ENCODE measurements around the gene FNIP2. TPM values are rescaled to one million over a fixed set of nuclear protein-coding genes. Genes with fewer than 3 reads are reported as not detected.

The FNIP2 gene
- total and polyA plus RNA-seq, 2 donors (not counting 1 experiment from before 2014, with no cell fraction given), result 16.9 to 36.8 TPM

DNA sequence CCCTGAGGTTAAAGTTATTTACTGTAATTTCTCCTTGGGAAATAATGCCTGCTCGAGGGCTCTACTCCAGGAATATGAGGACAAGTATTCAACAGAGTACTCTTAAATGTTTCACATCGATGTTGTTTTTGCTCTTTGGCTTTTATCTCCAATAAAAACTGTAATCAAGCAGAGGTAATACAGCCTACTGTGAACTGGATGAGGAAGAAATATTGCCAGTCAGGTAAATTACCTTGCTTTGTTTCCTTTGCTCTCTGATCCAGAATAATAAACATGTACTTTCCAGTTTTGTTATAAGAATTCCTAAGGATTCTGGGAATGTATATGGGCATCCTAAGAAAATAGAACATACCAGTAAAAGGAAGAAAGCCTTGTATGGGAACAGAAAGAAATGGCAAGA, 60.4 kb downstream of the FNIP2 start:
- H2AFZ ChIP-seq (ENCODE audit: low read length), result no peak overlapping the region
- H3K27me3 ChIP-seq (ENCODE audit: control insufficient read depth, insufficient read depth, low read length), result no peaks in the 10 kb centered on the region
- H3K36me3 ChIP-seq (ENCODE audit: control insufficient read depth, insufficient read depth, low read length), result no peaks in the 10 kb centered on the region
- no peak overlapping the region for H3K4me2 ChIP-seq (ENCODE audit: extremely low read depth, insufficient read depth, low read length)
- no peak overlapping the region for H3K27ac ChIP-seq (ENCODE audit: insufficient read depth, low read length)
- no peak overlapping the region for H3K4me3 ChIP-seq (replicated peaks in 1 of 4; ENCODE audit: control extremely low read depth in 1 of 4, insufficient read depth in 1 of 4, low read depth in 3 of 4, low read length in 4 of 4)
- H3K9me3 ChIP-seq (ENCODE audit: control insufficient read depth, insufficient read depth, low read depth, low read length), result no peaks in the 10 kb centered on the region
- no peaks in the 10 kb centered on the region for H3K79me2 ChIP-seq (ENCODE audit: control insufficient read depth, insufficient read depth, low read length)
- no peak overlapping the region for H3K9ac ChIP-seq (ENCODE audit: insufficient read depth, low read length)
- peaks cover 5% of the 10 kb centered on the region for H3K4me1 ChIP-seq (ENCODE audit: control insufficient read depth, extremely low read depth, insufficient read depth, low read length)
- no peak for TF ChIP-seq EZH2 (IDR thresholded peaks at IDR 0.05; ENCODE audit: low read length, missing control alignments)
- TF ChIP-seq, protein P1, sequence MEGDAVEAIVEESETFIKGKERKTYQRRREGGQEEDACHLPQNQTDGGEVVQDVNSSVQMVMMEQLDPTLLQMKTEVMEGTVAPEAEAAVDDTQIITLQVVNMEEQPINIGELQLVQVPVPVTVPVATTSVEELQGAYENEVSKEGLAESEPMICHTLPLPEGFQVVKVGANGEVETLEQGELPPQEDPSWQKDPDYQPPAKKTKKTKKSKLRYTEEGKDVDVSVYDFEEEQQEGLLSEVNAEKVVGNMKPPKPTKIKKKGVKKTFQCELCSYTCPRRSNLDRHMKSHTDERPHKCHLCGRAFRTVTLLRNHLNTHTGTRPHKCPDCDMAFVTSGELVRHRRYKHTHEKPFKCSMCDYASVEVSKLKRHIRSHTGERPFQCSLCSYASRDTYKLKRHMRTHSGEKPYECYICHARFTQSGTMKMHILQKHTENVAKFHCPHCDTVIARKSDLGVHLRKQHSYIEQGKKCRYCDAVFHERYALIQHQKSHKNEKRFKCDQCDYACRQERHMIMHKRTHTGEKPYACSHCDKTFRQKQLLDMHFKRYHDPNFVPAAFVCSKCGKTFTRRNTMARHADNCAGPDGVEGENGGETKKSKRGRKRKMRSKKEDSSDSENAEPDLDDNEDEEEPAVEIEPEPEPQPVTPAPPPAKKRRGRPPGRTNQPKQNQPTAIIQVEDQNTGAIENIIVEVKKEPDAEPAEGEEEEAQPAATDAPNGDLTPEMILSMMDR (conservative IDR thresholded peaks at IDR 0.05 in 1 of 2, IDR thresholded peaks at IDR 0.05 in 1 of 2; ENCODE audit: low read depth in 1 of 2, low read length in 2 of 2), result no peak
- no peaks in the 10 kb centered on the region for H4K20me1 ChIP-seq (ENCODE audit: control insufficient read depth, extremely low read depth, insufficient read depth, low read length)
- no peak for DNase-seq (ENCODE audit: low read depth in 2 of 2)

GRCh38 chr4:158833602-158834001, 64.8 kb downstream of the FNIP2 start:
- H4K20me1 ChIP-seq (ENCODE audit: control insufficient read depth, extremely low read depth, insufficient read depth, low read length), result no peaks in the 10 kb centered on the region
- DNase-seq (ENCODE audit: low read depth in 2 of 2), result no peak
- H3K4me1 ChIP-seq (ENCODE audit: control insufficient read depth, extremely low read depth, insufficient read depth, low read length), result no peaks in the 10 kb centered on the region
- no peaks in the 10 kb centered on the region for H3K36me3 ChIP-seq (ENCODE audit: control insufficient read depth, insufficient read depth, low read length)
- no peak overlapping the region for H3K4me3 ChIP-seq (replicated peaks in 1 of 4; ENCODE audit: control extremely low read depth in 1 of 4, insufficient read depth in 1 of 4, low read depth in 3 of 4, low read length in 4 of 4)
- no peak overlapping the region for H2AFZ ChIP-seq (ENCODE audit: low read length)
- H3K9ac ChIP-seq (ENCODE audit: insufficient read depth, low read length), result no peak overlapping the region
- H3K27me3 ChIP-seq (ENCODE audit: control insufficient read depth, insufficient read depth, low read length), result no peaks in the 10 kb centered on the region
- no peak overlapping the region for H3K27ac ChIP-seq (ENCODE audit: insufficient read depth, low read length)
- no peaks in the 10 kb centered on the region for H3K9me3 ChIP-seq (ENCODE audit: control insufficient read depth, insufficient read depth, low read depth, low read length)
- H3K79me2 ChIP-seq (ENCODE audit: control insufficient read depth, insufficient read depth, low read length), result no peaks in the 10 kb centered on the region
- no peak for TF ChIP-seq EZH2 (IDR thresholded peaks at IDR 0.05; ENCODE audit: low read length, missing control alignments)
- TF ChIP-seq, protein P1 (conservative IDR thresholded peaks at IDR 0.05 in 1 of 2, IDR thresholded peaks at IDR 0.05 in 1 of 2; ENCODE audit: low read depth in 1 of 2, low read length in 2 of 2), result no peak
- H3K4me2 ChIP-seq (ENCODE audit: extremely low read depth, insufficient read depth, low read length), result no peak overlapping the region

GRCh38 chr4:158835226-158836001, 66.6 kb downstream of the FNIP2 start:
- no peak for TF ChIP-seq EZH2 (IDR thresholded peaks at IDR 0.05; ENCODE audit: low read length, missing control alignments)
- TF ChIP-seq, protein P1 (conservative IDR thresholded peaks at IDR 0.05 in 1 of 2, IDR thresholded peaks at IDR 0.05 in 1 of 2; ENCODE audit: low read depth in 1 of 2, low read length in 2 of 2), result no peak
- no peak for DNase-seq (ENCODE audit: low read depth in 2 of 2)
- H3K9me3 ChIP-seq (ENCODE audit: control insufficient read depth, insufficient read depth, low read depth, low read length), result no peaks in the 10 kb centered on the region
- no peaks in the 10 kb centered on the region for H3K27me3 ChIP-seq (ENCODE audit: control insufficient read depth, insufficient read depth, low read length)
- H3K9ac ChIP-seq (ENCODE audit: insufficient read depth, low read length), result no peak overlapping the region
- no peak overlapping the region for H3K27ac ChIP-seq (ENCODE audit: insufficient read depth, low read length)
- H4K20me1 ChIP-seq (ENCODE audit: control insufficient read depth, extremely low read depth, insufficient read depth, low read length), result no peaks in the 10 kb centered on the region
- H3K4me1 ChIP-seq (ENCODE audit: control insufficient read depth, extremely low read depth, insufficient read depth, low read length), result no peaks in the 10 kb centered on the region
- no peak overlapping the region for H3K4me3 ChIP-seq (replicated peaks in 1 of 4; ENCODE audit: control extremely low read depth in 1 of 4, insufficient read depth in 1 of 4, low read depth in 3 of 4, low read length in 4 of 4)
- no peaks in the 10 kb centered on the region for H3K36me3 ChIP-seq (ENCODE audit: control insufficient read depth, insufficient read depth, low read length)
- no peaks in the 10 kb centered on the region for H3K79me2 ChIP-seq (ENCODE audit: control insufficient read depth, insufficient read depth, low read length)
- no peak overlapping the region for H3K4me2 ChIP-seq (ENCODE audit: extremely low read depth, insufficient read depth, low read length)
- no peak overlapping the region for H2AFZ ChIP-seq (ENCODE audit: low read length)
